HepG2 (cell line): ENCODE measurements around the gene MOGAT3. TPM values are rescaled to one million over a fixed set of nuclear protein-coding genes. Genes with fewer than 3 reads are reported as not detected.

Experiments used
- FOXA3 ChIP-seq: IDR thresholded peaks from 2 replicates; pipeline ENCODE4 v1.6.1; 2016; ENCODE audit warnings: missing genetic modification reagents, missing compliant biosample characterization
- FOXP1 ChIP-seq, 2 experiments: fragments of 450-650 bp in 1 of 2; IDR thresholded peaks; 2 replicates each; pipeline ENCODE4 v1.6.1; 2017 to 2018; ENCODE audit warnings: antibody characterized with exemption in 1 of 2
- HCFC1 ChIP-seq: fragments of 150-350 bp; IDR thresholded peaks from 2 replicates; pipeline ENCODE4 v1.6.1; 2014; ENCODE audit warnings: low read depth, low read length
- HNRNPLL ChIP-seq: fragments of 200-400 bp; formaldehyde crosslinking; IDR thresholded peaks from 2 replicates; pipeline ENCODE4 v1.6.1; 2017; ENCODE audit warnings: mild to moderate bottlenecking, low read depth, low read length; ENCODE audit not compliant: poor library complexity, severe bottlenecking
- HNRNPUL1 ChIP-seq: fragments of 200-400 bp; formaldehyde crosslinking; IDR thresholded peaks from 2 replicates; pipeline ENCODE4 v1.6.1; 2017; ENCODE audit warnings: low read depth, mild to moderate bottlenecking, low read length, moderate library complexity
- PHF20 ChIP-seq: sonication (generic); formaldehyde crosslinking; IDR thresholded peaks from 2 replicates; pipeline ENCODE4 v1.5.0; 2020; ENCODE audit warnings: mild to moderate bottlenecking, missing genetic modification reagents
- PTBP1 ChIP-seq: fragments of 200-400 bp; formaldehyde crosslinking; IDR thresholded peaks from 2 replicates; pipeline ENCODE4 v1.6.1; 2018; ENCODE audit warnings: low read length, low read depth; ENCODE audit not compliant: poor library complexity, severe bottlenecking
- SALL2 ChIP-seq: sonication (generic); formaldehyde crosslinking; IDR thresholded peaks from 2 replicates; pipeline ENCODE4 v1.8.1; 2023; ENCODE audit warnings: mild to moderate bottlenecking, missing genetic modification reagents, inconsistent platforms
- SRSF1 ChIP-seq: fragments of 200-400 bp; formaldehyde crosslinking; optimal IDR thresholded peaks from 2 replicates; pipeline ENCODE3; 2017; ENCODE audit warnings: mild to moderate bottlenecking, low read depth, low read length, moderate library complexity
- SRY ChIP-seq: sonication (generic); formaldehyde crosslinking; IDR thresholded peaks from 2 replicates; pipeline ENCODE4 v1.8.0; 2022; ENCODE audit warnings: mild to moderate bottlenecking, missing genetic modification reagents
- TAF1 ChIP-seq: sonication (generic); formaldehyde crosslinking; IDR thresholded peaks from 2 replicates; pipeline ENCODE4 v1.4.0; 2020; ENCODE audit warnings: missing genetic modification reagents
- TAF15 ChIP-seq: fragments of 200-400 bp; formaldehyde crosslinking; IDR thresholded peaks from one replicate; pipeline ENCODE4 v1.6.1; 2018; ENCODE audit warnings: mild to moderate bottlenecking, low read depth, low read length; ENCODE audit not compliant: poor library complexity, severe bottlenecking
- ZBTB38 ChIP-seq: sonication (generic); formaldehyde crosslinking; IDR thresholded peaks from 2 replicates; pipeline ENCODE4 v1.5.1; 2020; ENCODE audit warnings: mild to moderate bottlenecking, missing genetic modification reagents
- ZNF280B ChIP-seq: sonication (generic); formaldehyde crosslinking; IDR thresholded peaks from 2 replicates; pipeline ENCODE4 v1.5.0; 2020; ENCODE audit warnings: missing genetic modification reagents, mild to moderate bottlenecking, borderline replicate concordance
- ZNF281 ChIP-seq: sonication (generic); formaldehyde crosslinking; IDR thresholded peaks from 2 replicates; pipeline ENCODE4 v1.4.0; 2020; ENCODE audit warnings: missing genetic modification reagents, borderline replicate concordance
- ZNF292 ChIP-seq: sonication (generic); formaldehyde crosslinking; IDR thresholded peaks from 2 replicates; pipeline ENCODE4 v1.8.1; 2022; ENCODE audit warnings: mild to moderate bottlenecking, low read depth, missing genetic modification reagents, borderline replicate concordance
- ZNF432 ChIP-seq: sonication (generic); formaldehyde crosslinking; IDR thresholded peaks from 2 replicates; pipeline ENCODE4 v1.5.0; 2020; ENCODE audit warnings: missing genetic modification reagents, mild to moderate bottlenecking, borderline replicate concordance
- ZNF557 ChIP-seq: sonication (generic); formaldehyde crosslinking; IDR thresholded peaks from 2 replicates; pipeline ENCODE4 v1.4.0; 2020; ENCODE audit warnings: missing genetic modification reagents
- ZNF605 ChIP-seq: sonication (generic); formaldehyde crosslinking; IDR thresholded peaks from 2 replicates; pipeline ENCODE4 v1.8.0; 2022; ENCODE audit warnings: mild to moderate bottlenecking, missing genetic modification reagents
- polyA plus RNA-seq, 8 experiments: library from polyadenylated mRNA; depleted of rRNA in 3 of 8; stranded (reverse) in 7 of 8; unstranded in 1 of 8; fragments of >200 nt; fragmentation: Illumina TruSeq in 4 of 8; extraction: Trizol in 4 of 8; gene quantifications; 2 replicates each; pipeline versions ENCODE4 v1.2.1 to v1.2.3, GENCODE V29; 2011 to 2016; ENCODE audit warnings: low read depth in 4 of 8, missing spikeins in 1 of 8, mixed read lengths in 1 of 8; ENCODE audit not compliant: insufficient read depth in 1 of 8
- total RNA-seq, 5 experiments: library from RNA; depleted of rRNA; stranded (reverse); fragments of >200 nt; fragmentation: Illumina TruSeq; extraction: Trizol; gene quantifications; 2 replicates each; pipeline ENCODE4 v1.2.3, GENCODE V29; 2016; ENCODE audit warnings: low read depth in 1 of 5
- TF ChIP-seq, protein P1 (sequence below): sonication (generic); formaldehyde crosslinking; IDR thresholded peaks from 2 replicates; pipeline ENCODE4 v1.8.0; 2022; ENCODE audit warnings: missing genetic modification reagents, mild to moderate bottlenecking, borderline replicate concordance
- TF ChIP-seq, protein P2 (sequence below): sonication (generic); formaldehyde crosslinking; IDR thresholded peaks from 2 replicates; pipeline ENCODE4 v1.5.0; 2020; ENCODE audit warnings: mild to moderate bottlenecking, missing genetic modification reagents, moderate library complexity

The MOGAT3 gene
- total and polyA plus RNA-seq, 2 of the 13 experiments (the other 11 are each of a cell fraction or from before 2014, with no cell fraction given) = 22.5 to 30.5 TPM

DNA sequence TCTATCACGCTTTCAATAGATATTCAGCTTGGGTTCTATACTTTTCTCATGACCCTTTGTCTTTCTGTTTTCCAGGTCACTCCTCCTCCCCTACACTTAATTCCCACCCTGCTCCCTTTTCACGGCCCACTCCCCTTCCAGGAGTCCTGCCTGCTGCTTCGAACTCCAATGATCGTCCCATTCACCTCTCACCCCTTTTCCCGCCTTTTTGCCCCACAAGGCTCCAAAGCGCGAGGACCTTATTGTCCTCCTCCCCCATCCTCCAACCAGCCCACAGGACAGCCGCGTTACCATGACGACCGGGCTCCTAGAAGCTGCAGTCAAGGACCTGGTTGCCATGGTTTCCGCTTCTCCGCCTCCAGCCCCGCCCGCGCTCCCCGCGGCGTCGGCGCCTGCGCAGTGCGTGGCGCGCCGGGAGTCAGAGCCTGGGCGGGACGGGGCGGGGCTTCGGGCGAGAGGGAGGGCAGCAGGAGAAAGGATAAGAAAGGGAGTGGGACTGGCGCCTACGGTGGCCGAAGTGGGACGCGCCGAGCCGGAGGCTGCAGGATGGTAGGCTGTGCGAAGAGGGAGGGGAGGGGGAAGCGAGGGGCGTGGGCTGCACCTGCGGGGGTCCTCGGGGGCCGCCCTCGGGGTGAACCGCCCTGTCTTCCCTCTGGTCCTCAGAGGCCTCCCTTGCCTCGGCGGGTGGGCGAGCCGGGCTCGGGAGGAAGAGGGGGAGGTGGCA, 46.7 kb downstream of the MOGAT3 start, which contains the start of gene AP1S1 (continued):
- TF ChIP-seq ZBTB38 (CRISPR knock-in tag) (0 out of 2 replicates have a peak, but pooled peaks have one; percentile 31), PHF20 (peak; percentile 57), ZNF432 (no peak), TAF15 (peak; percentile 74), ZNF292 (CRISPR knock-in tag) (no peak), HNRNPUL1 (no peak), SALL2 (peak; percentile 69; the same call in 1 of the 2 replicates), FOXP1 (IDR thresholded peaks at IDR 0.05) (no peak), FOXP1 (CRISPR knock-in tag; IDR thresholded peaks at IDR 0.05) (no peak), SRY (CRISPR knock-in tag) (no peak; the same call in 1 of the 2 replicates), SRSF1 (no peak), FOXA3 (peak; percentile 23; the same call in 1 of the 2 replicates), PTBP1 (no peak), HNRNPLL (peak; percentile 50), ZNF281 (CRISPR knock-in tag) (peak; percentile 7; the same call in 1 of the 2 replicates), HCFC1 (0 out of 2 replicates have a peak, but pooled peaks have one; percentile 5), ZNF280B (CRISPR knock-in tag) (peak; percentile 52; the same call in 1 of the 2 replicates), ZNF605 (0 out of 2 replicates have a peak, but pooled peaks have one; percentile 29), TAF1 (CRISPR knock-in tag) (peak; percentile 44; the same call in 1 of the 2 replicates), ZNF557 (CRISPR knock-in tag) (no peak)
- TF ChIP-seq, protein P1, sequence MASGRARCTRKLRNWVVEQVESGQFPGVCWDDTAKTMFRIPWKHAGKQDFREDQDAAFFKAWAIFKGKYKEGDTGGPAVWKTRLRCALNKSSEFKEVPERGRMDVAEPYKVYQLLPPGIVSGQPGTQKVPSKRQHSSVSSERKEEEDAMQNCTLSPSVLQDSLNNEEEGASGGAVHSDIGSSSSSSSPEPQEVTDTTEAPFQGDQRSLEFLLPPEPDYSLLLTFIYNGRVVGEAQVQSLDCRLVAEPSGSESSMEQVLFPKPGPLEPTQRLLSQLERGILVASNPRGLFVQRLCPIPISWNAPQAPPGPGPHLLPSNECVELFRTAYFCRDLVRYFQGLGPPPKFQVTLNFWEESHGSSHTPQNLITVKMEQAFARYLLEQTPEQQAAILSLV (CRISPR knock-in tag) = peak; percentile 23; the same call in 1 of the 2 replicates
- TF ChIP-seq, protein P2, sequence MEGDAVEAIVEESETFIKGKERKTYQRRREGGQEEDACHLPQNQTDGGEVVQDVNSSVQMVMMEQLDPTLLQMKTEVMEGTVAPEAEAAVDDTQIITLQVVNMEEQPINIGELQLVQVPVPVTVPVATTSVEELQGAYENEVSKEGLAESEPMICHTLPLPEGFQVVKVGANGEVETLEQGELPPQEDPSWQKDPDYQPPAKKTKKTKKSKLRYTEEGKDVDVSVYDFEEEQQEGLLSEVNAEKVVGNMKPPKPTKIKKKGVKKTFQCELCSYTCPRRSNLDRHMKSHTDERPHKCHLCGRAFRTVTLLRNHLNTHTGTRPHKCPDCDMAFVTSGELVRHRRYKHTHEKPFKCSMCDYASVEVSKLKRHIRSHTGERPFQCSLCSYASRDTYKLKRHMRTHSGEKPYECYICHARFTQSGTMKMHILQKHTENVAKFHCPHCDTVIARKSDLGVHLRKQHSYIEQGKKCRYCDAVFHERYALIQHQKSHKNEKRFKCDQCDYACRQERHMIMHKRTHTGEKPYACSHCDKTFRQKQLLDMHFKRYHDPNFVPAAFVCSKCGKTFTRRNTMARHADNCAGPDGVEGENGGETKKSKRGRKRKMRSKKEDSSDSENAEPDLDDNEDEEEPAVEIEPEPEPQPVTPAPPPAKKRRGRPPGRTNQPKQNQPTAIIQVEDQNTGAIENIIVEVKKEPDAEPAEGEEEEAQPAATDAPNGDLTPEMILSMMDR (CRISPR knock-in tag) = 0 out of 2 replicates have a peak, but pooled peaks have one; percentile 4
